DMS 273 treated with DMSO at 0.1 percent for 48 hours (cell line): ENCODE results near the gene RBBP8NL.

Source experiments
- DNase-seq: peaks from one replicate; lab custom pipeline; 2025; lab: John Stamatoyannopoulos, UW

Gene RBBP8NL

GRCh38 chr20:62407221-62407992 is 19.9 kb downstream of the RBBP8NL start, which contains the start of gene CABLES2:
Gene CABLES2 (minus strand): TSS chr20:62407285. CDS start chr20:62407276, 9 bp downstream.
- DNase-seq: peak; percentile 83

GRCh38 chr20:62406635-62407176 is 20.6 kb downstream of the RBBP8NL start:
- no peak for DNase-seq

GRCh38 chr20:62405981-62406513 is 21.3 kb downstream of the RBBP8NL start:
- no peak for DNase-seq

- no peak for DNase-seq
Observed at GRCh38 chr20:62405108-62405980, 22.0 kb downstream of the RBBP8NL start.

- DNase-seq: no peak
Observed at GRCh38 chr20:62404761-62405107, 22.6 kb downstream of the RBBP8NL start.

GRCh38 chr20:62404112-62404665 is 23.1 kb downstream of the RBBP8NL start:
- no peak for DNase-seq

GRCh38 chr20:62403331-62403730 is 24.0 kb downstream of the RBBP8NL start:
- DNase-seq: no peak

GRCh38 chr20:62402456-62403150 is 24.7 kb downstream of the RBBP8NL start:
- peak; percentile 7 for DNase-seq

- DNase-seq: no peak
Observed at GRCh38 chr20:62401331-62401779, 26.0 kb downstream of the RBBP8NL start.

- no peak for DNase-seq
Observed at GRCh38 chr20:62400541-62400940, 26.8 kb downstream of the RBBP8NL start.

- DNase-seq: peak; percentile 6
Observed at GRCh38 chr20:62400021-62400420, 27.3 kb downstream of the RBBP8NL start.

GRCh38 chr20:62398120-62398821 is 29.1 kb downstream of the RBBP8NL start:
- DNase-seq: no peak

- DNase-seq: no peak
Observed at GRCh38 chr20:62396367-62397239, 30.7 kb downstream of the RBBP8NL start.

- DNase-seq: no peak
Observed at GRCh38 chr20:62395311-62396242, 31.8 kb downstream of the RBBP8NL start.

- DNase-seq: no peak
Observed at GRCh38 chr20:62394248-62395245, 32.8 kb downstream of the RBBP8NL start.

- no peak for DNase-seq
Observed at GRCh38 chr20:62393830-62394229, 33.5 kb downstream of the RBBP8NL start.

- DNase-seq: no peak
Observed at GRCh38 chr20:62393335-62393665, 34.0 kb downstream of the RBBP8NL start.
